GM13976 (cell line): ENCODE data around the gene PRPSAP1.

ENCODE experiments used
- DNase-seq: peaks from one replicate; pipeline ENCODE4 v3.0.0; 2012; ENCODE audit warnings: low spot score
- in situ Hi-C: fragments of 300-500 bp; cut with MboI; formaldehyde crosslinking; loops from one replicate; pipeline ENCODE4 v1.12.0; 2022; ENCODE audit warnings: low sequenced_read_pairs, mixed read lengths, inconsistent platforms; ENCODE audit not compliant: unreplicated experiment
- TF ChIP-seq, protein P1 (sequence below): IDR thresholded peaks from 2 replicates; pipeline ENCODE4 v1.5.1; 2012; ENCODE audit warnings: borderline replicate concordance, mild to moderate bottlenecking; ENCODE audit not compliant: insufficient read depth; ENCODE audit errors: extremely low read depth, missing control alignments, control extremely low read depth

The PRPSAP1 gene

DNA sequence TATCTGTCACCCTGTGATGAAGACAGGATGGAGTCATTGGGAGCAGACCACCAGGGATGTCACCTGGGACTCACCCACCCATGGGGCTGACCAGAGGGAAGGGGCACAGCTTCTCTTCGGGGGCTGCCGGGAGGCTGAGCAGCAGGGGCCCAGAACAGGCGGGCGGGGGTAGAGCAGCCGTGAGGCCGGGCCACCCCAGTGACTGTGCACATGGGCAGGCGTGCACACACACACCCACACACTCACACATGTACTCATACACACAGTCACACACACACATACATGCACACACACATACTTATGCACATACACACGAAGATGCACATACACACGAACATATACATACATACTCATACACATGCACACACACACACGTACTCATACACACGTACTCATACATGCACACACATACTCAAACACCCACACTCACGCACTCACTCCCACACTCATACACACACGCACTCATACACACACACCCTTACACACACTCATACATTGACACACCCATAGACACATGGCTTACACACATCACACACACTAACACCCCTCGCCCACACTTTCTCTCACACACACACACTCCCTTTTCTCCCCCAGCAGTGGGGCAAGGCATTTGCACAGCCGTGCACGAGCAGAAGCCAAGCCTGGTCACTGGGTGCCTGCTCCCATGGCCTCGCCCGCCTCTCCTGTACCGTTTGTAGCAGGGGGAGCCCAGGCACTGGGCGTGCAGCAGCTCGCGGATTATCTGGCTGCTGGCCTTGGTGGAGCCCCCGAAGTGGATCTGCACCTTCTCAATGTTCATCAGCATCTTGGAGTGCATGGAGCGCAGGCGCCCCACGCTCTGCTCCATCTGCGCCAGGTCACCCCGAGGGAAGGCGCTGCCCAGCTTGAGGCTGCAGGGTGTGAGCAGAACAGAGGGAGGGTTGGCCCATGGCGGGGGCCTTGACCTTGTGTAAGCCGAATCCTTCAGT, 76.1 kb downstream of the PRPSAP1 start:
- no peak for DNase-seq
- in situ Hi-C loops = loop anchor here (25.0 kb wide), 1 partner anchor 365 kb away; the partner anchor contains the start of gene MRPL38
- TF ChIP-seq, protein P1, sequence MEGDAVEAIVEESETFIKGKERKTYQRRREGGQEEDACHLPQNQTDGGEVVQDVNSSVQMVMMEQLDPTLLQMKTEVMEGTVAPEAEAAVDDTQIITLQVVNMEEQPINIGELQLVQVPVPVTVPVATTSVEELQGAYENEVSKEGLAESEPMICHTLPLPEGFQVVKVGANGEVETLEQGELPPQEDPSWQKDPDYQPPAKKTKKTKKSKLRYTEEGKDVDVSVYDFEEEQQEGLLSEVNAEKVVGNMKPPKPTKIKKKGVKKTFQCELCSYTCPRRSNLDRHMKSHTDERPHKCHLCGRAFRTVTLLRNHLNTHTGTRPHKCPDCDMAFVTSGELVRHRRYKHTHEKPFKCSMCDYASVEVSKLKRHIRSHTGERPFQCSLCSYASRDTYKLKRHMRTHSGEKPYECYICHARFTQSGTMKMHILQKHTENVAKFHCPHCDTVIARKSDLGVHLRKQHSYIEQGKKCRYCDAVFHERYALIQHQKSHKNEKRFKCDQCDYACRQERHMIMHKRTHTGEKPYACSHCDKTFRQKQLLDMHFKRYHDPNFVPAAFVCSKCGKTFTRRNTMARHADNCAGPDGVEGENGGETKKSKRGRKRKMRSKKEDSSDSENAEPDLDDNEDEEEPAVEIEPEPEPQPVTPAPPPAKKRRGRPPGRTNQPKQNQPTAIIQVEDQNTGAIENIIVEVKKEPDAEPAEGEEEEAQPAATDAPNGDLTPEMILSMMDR = no peak

DNA sequence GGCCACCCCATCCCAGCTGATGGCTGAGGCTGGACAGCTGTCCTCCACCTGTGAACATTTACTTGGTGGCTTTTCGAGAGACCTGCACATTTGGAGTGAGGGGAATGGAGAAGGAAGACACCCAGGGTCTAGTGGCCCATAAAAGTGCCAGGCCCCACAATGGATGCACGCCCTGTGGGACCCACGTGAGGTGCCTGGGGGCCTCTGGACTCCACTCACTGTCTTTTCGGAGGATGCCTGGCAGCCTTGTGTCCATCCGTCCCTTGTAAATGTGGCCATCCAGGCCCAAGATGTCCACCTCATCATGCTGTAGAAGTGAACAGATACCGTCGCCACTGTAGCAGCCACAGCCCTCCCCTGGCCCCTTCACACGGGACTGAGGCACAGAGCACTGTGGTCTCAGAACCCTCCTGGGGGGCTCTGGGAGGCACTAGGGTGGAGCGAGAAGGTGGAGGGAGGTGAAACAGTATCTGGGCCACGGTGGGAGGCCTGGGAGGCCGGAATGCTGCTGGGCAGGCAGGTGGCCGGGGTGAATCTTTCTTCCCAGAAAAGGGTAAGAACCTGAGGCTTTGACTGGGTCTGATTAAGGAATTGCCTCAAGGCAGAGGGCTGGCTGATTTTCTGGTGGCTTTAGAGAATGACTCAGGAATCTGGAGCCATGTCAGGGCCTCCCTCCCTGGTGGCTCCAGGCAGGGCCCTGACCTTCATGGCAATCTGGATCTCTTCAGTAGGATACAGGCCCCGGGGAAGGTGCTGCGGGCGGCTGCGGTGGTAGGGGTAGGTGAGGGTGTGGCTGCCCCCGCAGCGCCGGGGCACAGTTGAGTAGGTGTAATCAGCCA, 77.0 kb downstream of the PRPSAP1 start:
- DNase-seq = no peak
- TF ChIP-seq, protein P1 = no peak
- in situ Hi-C loops = loop anchor here (25.0 kb wide), 1 partner anchor 364 kb away; the partner anchor contains the start of gene MRPL38

DNA sequence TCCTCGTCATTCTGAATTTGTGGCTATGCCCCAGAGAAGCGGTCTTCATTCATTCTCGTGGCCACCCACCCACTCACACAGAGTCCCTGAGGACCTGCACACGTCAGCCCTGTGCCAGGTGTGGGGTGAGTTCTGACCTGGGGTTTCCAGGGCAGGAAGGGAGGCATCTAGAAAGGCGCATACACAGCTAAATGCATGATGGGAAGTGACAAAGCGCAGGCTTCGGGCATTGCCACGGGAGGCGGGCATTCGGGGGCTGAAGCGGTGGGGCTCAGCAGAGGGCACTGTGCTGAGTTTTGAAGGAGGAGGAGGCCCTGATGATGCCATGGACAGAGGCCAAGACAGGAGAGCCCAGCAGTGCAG, 77.7 kb downstream of the PRPSAP1 start:
- DNase-seq = no peak
- in situ Hi-C loops = loop anchor here (25.0 kb wide), 1 partner anchor 364 kb away; the partner anchor contains the start of gene MRPL38
- TF ChIP-seq, protein P1 = no peak

DNA sequence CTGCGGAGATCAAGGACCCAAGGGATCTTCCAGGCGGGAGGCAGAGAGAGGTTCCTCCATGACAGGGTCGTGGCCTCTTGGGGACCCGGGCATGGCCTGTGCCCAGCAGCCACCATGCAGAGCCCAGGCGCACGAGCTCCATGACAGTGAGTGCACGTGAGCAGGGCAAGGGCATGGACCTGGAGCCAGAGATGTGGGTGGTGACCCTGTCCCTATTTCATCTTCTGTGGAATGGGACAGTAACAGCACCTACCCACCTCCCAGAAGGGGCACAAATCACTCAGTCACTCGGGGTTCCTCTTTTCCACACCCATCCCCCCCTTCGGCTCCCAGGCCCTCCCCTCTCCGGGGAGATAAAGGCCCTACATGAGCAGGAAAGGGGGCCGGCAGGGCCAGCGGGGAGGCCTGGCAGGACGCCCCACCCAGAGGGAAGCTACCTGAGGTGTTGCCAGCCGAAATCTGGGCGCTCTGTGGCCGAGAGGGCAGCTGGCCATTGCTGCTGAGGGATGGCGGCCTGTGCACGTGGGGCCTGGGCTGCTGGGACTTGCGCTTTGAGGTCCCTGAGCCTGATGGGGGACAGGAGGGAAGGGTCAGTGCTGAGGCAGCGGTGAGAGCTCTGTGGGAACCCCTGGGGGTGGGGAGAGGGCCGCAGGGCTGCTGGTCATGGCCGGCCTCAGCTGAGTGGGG, 78.2 kb downstream of the PRPSAP1 start:
- no peak for DNase-seq
- TF ChIP-seq, protein P1 = no peak
- in situ Hi-C loops = loop anchor here (25.0 kb wide), 1 partner anchor 363 kb away; the partner anchor contains the start of gene MRPL38

DNA sequence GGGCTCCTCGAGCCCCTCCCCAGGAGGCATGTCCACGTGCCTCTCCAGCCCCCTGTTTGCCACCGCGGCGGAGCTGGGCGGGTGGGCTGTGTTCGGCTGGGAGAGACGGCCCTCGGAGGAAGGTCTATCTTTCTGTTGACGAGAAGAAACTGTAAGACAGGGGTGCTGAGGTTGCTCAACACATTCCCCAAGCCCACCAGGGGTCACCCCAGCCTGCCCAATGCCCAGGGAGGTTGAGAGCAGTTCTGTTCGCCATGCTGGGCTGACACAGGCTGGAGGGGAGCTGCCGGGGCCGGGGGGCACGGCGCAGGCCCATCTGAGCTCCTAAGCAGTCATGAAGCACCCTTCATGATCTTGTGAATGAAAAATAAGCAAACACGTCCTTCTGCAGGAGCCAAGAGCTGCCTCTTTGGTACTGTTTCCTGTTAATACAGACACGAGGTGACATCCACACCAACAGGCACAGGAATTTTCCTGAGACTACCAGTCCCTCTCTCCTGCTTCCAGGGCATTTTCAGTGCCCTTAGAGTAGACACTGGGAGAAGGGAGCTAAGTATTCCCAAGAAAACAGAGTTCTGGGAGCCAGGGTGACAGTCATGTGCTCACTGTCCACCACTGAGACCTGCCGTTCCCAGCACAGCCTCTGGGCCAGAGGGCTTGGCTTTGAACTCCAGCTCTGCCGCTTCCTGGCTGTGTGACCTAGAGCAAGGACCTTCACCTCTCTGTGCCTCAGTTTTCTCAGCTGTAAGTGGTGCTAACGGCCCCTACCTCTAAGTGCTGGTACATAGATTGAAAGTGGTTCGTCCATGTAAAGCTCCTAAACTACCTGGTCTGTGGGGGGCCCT, 79.4 kb downstream of the PRPSAP1 start:
- no peak for DNase-seq
- in situ Hi-C loops = no loop called here
- TF ChIP-seq, protein P1 = no peak
